ENCODE results near the gene NRK. TPM values are rescaled to one million over a fixed set of nuclear protein-coding genes. Genes with fewer than 3 reads are reported as not detected.
"Not testable (repeated sequence)": the region's sequence is repeated elsewhere in the genome, so short reads cannot be mapped to it uniquely, and the experiment has no call there.

The NRK gene
- total RNA-seq, 1 donor from 2014 or later, result not detected

DNA sequence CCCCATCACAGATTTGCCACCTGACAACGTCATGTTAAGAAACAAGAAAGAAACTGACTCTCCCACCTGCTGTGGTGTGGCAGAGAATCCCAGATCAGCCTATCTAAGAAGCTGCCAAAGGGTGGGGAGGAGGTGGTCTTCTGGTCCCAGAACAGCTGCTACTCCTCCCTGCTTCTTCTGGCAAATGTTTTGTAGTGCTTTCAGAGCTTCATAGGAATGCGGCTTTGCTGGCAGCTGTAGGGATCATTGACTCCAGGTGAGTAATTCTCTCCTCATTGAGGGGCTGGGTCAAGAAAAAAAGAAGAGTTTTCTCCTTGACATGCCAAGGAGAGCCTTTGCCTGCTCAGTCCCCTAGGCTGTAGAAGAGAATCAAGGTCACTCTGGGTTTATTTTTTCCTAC is 23.3 kb downstream of the NRK start:
- Mint-ChIP-seq H3K36me3 (ENCODE audit: low read depth) (no peaks in the 10 kb centered on the region), H3K4me3 (no peak overlapping the region), H3K9me3 (no peaks in the 10 kb centered on the region), H3K27me3 (ENCODE audit: insufficient read depth) (no peaks in the 10 kb centered on the region), H3K27ac (no peak overlapping the region), H3K4me1 (ENCODE audit: low read depth) (no peaks in the 10 kb centered on the region)
- intact Hi-C loops (cut with micrococcal nuclease), result no loop called here
- no peak for DNase-seq (ENCODE audit: low spot score)

DNA sequence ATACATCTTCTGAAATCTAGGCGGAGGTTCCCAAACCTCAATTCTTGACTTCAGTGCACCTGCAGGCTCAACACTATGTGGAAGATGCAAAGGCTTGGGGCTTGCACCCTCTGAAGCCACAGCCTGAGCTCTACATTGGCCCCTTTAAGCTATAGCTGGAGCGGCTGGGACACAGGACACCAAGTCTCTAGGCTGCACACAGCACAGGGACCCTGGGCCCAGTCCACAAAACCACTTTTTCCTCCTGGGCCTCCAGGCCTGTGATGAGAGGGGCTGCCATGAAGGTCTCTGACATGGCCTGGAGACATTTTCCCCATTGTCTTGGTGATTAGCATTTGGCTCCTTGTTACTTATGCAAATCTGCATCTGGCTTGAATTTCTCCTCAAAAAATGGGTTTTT is 27.8 kb downstream of the NRK start:
- H3K4me1 Mint-ChIP-seq (ENCODE audit: low read depth); intact Hi-C loops (cut with micrococcal nuclease); H3K9me3 Mint-ChIP-seq; DNase-seq (ENCODE audit: low spot score); H3K27ac Mint-ChIP-seq; H3K36me3 Mint-ChIP-seq (ENCODE audit: low read depth); H3K27me3 Mint-ChIP-seq (ENCODE audit: insufficient read depth); H3K4me3 Mint-ChIP-seq: not testable (repeated sequence)

DNA sequence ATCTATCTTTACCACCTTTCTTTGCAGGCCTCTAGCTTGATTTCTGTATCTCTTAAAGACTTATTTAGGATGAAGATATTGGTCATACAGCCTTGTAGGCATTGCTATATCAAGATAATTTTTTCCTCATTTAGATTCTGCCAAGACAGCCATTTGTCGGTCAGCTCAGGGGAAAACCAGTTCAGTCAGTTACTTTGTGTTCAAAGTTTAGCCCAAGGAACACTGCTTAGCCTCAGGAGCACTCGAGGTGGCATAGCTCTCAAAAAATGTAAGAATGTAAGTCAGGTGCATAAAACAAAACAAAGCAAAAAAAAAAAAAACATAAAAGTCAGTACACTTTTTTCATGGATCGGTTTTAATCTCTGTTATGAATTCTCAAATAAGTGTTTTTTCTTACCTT is 43.4 kb downstream of the NRK start:
- Mint-ChIP-seq H3K4me1 (ENCODE audit: low read depth) (no peaks in the 10 kb centered on the region), H3K4me3 (no peak overlapping the region), H3K27ac (no peak overlapping the region), H3K36me3 (ENCODE audit: low read depth) (no peaks in the 10 kb centered on the region), H3K27me3 (ENCODE audit: insufficient read depth) (no peaks in the 10 kb centered on the region), H3K9me3 (no peaks in the 10 kb centered on the region)
- intact Hi-C loops (cut with micrococcal nuclease), result no loop called here
- no peak for DNase-seq (ENCODE audit: low spot score)

DNA sequence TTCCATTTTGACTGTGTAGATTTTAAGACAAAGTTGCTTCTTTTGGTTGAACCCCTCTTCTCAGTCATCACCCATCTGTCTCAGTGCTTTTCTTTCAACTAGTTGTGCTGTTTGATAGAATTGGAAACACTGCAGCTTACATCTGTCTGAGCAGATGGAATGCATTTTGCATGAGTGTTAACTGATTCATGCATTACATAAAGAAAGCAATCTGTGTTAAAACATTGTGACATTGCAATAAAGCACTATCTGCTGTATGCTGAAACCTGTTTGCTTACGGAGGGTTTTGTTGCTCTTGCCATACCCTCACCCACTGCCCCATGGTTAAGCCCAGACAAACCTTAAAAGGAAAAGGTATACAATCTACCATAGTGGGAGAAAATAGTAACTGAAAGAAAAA is 47.4 kb downstream of the NRK start:
- no peak overlapping the region for H3K27ac Mint-ChIP-seq
- H3K4me1 Mint-ChIP-seq (ENCODE audit: low read depth), result no peaks in the 10 kb centered on the region
- H3K27me3 Mint-ChIP-seq (ENCODE audit: insufficient read depth), result no peaks in the 10 kb centered on the region
- DNase-seq (ENCODE audit: low spot score), result no peak
- intact Hi-C loops (cut with micrococcal nuclease), result no loop called here
- H3K36me3 Mint-ChIP-seq (ENCODE audit: low read depth), result no peaks in the 10 kb centered on the region
- H3K9me3 Mint-ChIP-seq, result no peaks in the 10 kb centered on the region
- no peak overlapping the region for H3K4me3 Mint-ChIP-seq

DNA sequence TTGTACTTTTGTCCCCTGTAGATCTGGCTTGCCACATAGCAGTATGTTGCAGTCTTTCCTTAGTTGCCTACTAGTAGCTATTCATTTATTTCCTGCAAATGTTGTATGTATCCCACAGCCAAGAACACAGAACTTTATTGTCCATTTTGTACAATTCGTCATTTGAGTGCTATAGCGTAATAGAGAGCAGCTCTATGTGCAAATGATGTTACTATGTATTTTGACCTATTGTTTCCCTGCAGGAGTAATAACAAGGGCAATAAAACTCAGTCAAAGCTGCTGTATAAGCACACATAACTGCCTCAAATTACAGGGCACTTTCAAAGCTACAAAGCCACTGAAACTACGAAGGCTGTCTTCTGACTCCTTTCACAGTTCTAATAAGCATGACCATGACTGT is 48.1 kb downstream of the NRK start:
- no peak overlapping the region for H3K4me3 Mint-ChIP-seq
- intact Hi-C loops (cut with micrococcal nuclease), result no loop called here
- no peaks in the 10 kb centered on the region for H3K27me3 Mint-ChIP-seq (ENCODE audit: insufficient read depth)

DNA sequence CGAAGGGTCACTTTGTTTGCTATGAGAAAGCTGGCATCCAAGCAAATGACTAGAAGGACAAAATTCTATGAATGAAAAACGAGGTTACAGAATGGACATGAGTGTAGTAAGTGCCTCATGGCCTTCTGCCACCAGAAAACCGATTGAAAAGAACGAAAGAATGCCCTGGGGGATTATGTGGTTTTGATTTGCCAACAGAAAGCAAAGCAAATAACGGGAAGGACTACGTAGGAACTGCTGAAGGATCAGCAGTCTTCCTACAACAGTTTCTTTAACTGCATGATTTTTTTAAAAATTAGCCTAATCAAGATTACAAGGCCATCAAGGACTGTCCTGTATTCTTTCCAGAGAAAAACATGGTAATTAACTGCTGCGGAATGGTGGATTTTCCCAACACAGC is 50.6 kb downstream of the NRK start:
- Mint-ChIP-seq H3K36me3 (ENCODE audit: low read depth) (no peaks in the 10 kb centered on the region), H3K27ac (no peak overlapping the region), H3K4me3 (no peak overlapping the region), H3K9me3 (no peaks in the 10 kb centered on the region), H3K27me3 (ENCODE audit: insufficient read depth) (no peaks in the 10 kb centered on the region), H3K4me1 (ENCODE audit: low read depth) (no peaks in the 10 kb centered on the region)
- no peak for DNase-seq (ENCODE audit: low spot score)
- intact Hi-C loops (cut with micrococcal nuclease), result no loop called here

More for the DNA sequence above, 48.1 kb downstream of the NRK start:
- Mint-ChIP-seq H3K36me3 (ENCODE audit: low read depth) (no peaks in the 10 kb centered on the region), H3K9me3 (no peaks in the 10 kb centered on the region), H3K27ac (no peak overlapping the region), H3K4me1 (ENCODE audit: low read depth) (no peaks in the 10 kb centered on the region)
- no peak for DNase-seq (ENCODE audit: low spot score)

DNA sequence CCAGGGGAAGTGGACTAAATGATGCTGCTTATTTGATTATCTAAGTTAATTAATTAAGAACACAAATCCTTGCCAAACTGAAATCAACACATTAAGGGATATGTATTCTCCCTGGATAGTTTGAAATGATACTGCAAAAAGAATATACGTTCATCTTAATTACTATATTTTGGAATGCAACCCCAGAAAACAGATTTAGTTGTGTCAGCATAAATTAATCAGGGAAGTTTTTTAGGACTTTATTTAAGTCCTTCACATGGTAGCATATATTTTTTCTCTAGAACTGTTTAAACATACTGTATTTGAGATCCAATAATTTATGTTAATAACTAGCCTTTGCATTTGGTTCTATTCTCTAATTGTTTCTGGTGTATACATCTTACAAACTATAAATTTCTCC is 52.5 kb downstream of the NRK start:
- Mint-ChIP-seq H3K4me3 (no peak overlapping the region), H3K27me3 (ENCODE audit: insufficient read depth) (no peaks in the 10 kb centered on the region), H3K4me1 (ENCODE audit: low read depth) (no peaks in the 10 kb centered on the region), H3K36me3 (ENCODE audit: low read depth) (no peaks in the 10 kb centered on the region), H3K27ac (no peak overlapping the region), H3K9me3 (no peaks in the 10 kb centered on the region)
- DNase-seq (ENCODE audit: low spot score), result no peak
- intact Hi-C loops (cut with micrococcal nuclease), result no loop called here

DNA sequence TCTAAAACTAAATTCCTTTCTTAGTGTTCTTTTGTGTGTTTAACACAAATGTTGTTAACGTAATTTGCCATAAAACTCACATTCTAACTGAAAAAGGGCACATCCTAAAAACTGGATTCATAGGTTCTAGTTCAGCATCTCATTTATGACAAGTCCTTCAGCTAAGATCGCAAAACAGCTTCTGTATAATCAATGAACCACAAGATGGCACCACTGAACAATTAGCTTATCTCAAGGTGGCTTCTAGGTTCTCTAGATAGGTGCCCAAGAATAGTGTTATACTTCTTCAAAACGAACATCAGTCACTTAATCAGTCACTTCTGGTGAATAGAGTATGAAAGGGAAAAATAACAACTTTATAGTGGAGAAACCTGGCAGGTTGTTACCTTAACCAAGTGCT is 54.3 kb downstream of the NRK start:
- H3K27me3 Mint-ChIP-seq (ENCODE audit: insufficient read depth), result no peaks in the 10 kb centered on the region
- DNase-seq (ENCODE audit: low spot score), result no peak
- no peaks in the 10 kb centered on the region for H3K4me1 Mint-ChIP-seq (ENCODE audit: low read depth)
- H3K9me3 Mint-ChIP-seq, result no peaks in the 10 kb centered on the region
- intact Hi-C loops (cut with micrococcal nuclease), result no loop called here
- no peaks in the 10 kb centered on the region for H3K36me3 Mint-ChIP-seq (ENCODE audit: low read depth)
- H3K4me3 Mint-ChIP-seq, result no peak overlapping the region
- H3K27ac Mint-ChIP-seq, result no peak overlapping the region

DNA sequence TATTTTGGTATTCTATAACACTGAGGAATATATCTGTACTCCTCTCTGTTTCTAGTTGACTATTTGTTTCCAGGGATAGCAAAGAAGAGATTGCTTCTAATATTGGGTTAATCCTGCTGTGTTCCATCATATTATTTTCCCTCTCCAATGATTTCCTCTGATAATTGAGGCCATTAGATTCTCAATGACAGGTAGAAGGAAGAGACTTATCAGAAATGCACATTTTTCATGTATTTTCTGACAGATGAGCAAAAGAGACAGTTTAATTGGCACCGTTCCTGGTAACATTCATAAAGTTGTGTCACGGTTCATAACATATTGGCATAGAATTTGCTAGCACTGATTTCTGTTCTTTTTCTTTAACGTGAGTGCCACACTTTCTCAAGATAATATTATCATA is 58.2 kb downstream of the NRK start:
- intact Hi-C loops (cut with micrococcal nuclease), result no loop called here
- no peak for DNase-seq (ENCODE audit: low spot score)
- Mint-ChIP-seq H3K9me3 (no peaks in the 10 kb centered on the region), H3K27me3 (ENCODE audit: insufficient read depth) (no peaks in the 10 kb centered on the region), H3K4me3 (no peak overlapping the region), H3K4me1 (ENCODE audit: low read depth) (no peaks in the 10 kb centered on the region), H3K36me3 (ENCODE audit: low read depth) (no peaks in the 10 kb centered on the region), H3K27ac (no peak overlapping the region)

DNA sequence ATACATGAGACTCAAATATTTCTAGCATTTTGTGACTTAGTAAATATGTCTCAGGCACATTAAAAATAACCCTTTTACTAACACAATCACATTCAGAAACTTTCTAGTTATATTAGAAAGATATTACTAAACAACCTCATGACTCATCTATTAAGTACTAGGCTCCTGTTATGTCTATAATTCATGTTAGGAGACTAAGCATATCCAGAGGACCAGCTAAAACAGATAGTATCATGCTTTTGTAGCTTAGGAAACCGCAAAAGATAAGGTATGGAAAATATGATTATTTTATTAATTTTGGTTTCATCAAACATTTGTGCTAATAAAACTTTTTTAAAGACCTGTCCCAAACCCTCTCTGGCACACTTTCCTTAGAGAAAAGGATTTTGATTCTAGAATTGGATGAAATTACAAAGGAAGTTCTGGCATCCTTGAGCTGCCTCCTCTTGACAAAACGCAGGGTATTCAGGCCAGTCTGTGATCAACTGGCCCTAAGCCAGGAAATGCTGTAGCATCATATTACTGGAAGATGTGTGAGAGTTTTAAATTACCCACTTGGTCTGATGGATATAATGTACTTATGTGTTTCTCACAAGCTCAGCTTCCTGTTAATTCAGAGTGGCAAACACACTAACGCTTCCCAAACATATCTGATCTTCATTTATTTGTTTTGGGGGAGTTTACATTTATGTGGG is 60.4 kb downstream of the NRK start:
- Mint-ChIP-seq H3K27me3 (ENCODE audit: insufficient read depth) (no peaks in the 10 kb centered on the region), H3K4me3 (no peak overlapping the region), H3K36me3 (ENCODE audit: low read depth) (no peaks in the 10 kb centered on the region), H3K4me1 (ENCODE audit: low read depth) (no peaks in the 10 kb centered on the region), H3K27ac (no peak overlapping the region), H3K9me3 (no peaks in the 10 kb centered on the region)
- intact Hi-C loops (cut with micrococcal nuclease), result no loop called here
- no peak for DNase-seq (ENCODE audit: low spot score)

DNA sequence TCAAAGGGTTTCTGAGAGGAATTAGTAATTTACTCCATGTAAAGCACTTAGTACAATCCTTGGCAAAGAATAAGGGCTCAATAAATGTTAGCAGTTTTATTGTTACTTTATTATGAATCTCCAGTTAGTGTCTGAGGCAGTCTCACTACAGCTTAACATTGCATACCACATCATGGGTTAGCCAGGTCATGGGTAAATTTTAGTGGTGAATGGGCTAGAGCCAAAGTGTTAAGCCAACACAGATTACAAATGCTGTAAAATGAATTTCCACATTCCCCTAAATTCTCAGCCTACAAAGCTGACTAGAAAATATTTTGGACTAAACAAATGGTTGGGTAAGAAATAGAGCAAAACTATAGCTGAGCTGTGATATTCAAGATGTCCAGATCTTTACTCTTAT is 72.4 kb downstream of the NRK start:
- Mint-ChIP-seq H3K9me3 (no peaks in the 10 kb centered on the region), H3K27me3 (ENCODE audit: insufficient read depth) (no peaks in the 10 kb centered on the region), H3K4me1 (ENCODE audit: low read depth) (no peaks in the 10 kb centered on the region), H3K36me3 (ENCODE audit: low read depth) (no peaks in the 10 kb centered on the region), H3K4me3 (no peak overlapping the region), H3K27ac (no peak overlapping the region)
- intact Hi-C loops (cut with micrococcal nuclease), result no loop called here
- no peak for DNase-seq (ENCODE audit: low spot score)

DNA sequence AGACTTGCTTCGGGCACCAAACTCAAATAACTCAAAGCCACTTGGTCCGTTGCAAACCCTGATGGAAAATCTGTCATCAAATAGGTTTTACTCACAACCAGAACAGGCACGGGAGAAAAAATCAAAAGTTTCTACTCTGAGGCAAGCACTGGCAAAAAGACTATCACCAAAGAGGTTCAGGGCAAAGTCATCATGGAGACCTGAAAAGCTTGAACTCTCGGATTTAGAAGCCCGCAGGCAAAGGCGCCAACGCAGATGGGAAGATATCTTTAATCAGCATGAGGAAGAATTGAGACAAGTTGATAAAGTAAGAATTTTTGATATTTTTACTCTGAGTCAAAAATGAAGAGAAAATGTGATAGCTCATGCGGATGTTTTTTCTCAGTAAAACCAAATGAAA is 87.2 kb downstream of the NRK start:
- intact Hi-C loops (cut with micrococcal nuclease), result no loop called here
- no peak overlapping the region for H3K4me3 Mint-ChIP-seq
- no peaks in the 10 kb centered on the region for H3K9me3 Mint-ChIP-seq
- H3K36me3 Mint-ChIP-seq (ENCODE audit: low read depth), result no peaks in the 10 kb centered on the region
- no peaks in the 10 kb centered on the region for H3K27me3 Mint-ChIP-seq (ENCODE audit: insufficient read depth)
- H3K27ac Mint-ChIP-seq, result no peak overlapping the region
- H3K4me1 Mint-ChIP-seq (ENCODE audit: low read depth), result no peaks in the 10 kb centered on the region
- DNase-seq (ENCODE audit: low spot score), result no peak

DNA sequence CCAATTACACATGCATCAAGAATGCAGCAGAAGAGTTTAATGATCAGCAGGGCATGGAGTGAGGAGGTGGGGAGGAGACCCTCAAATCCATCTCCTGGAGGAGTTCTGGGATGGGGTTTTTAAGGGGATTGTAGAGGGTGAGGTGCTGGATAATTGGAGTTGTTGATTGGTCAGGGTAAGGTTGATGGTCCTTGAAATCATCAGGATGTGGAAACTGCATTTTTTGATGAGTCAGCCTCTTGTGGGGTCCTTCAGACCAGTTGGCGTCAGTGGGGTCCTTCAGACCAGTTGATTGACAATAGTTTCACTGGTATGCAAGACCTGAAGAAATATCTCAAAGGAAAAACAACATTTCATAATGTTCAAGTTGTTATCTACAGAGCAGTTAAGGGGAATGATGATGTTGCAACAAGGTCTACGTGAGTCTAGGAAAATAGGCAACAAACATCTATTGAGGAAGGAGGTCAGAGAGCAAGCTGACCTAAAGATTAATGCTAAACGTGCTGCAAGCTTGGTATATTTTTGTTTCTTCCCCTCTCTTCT is 88.3 kb downstream of the NRK start:
- Mint-ChIP-seq H3K36me3 (ENCODE audit: low read depth) (no peaks in the 10 kb centered on the region), H3K4me3 (no peak overlapping the region), H3K27me3 (ENCODE audit: insufficient read depth) (no peaks in the 10 kb centered on the region), H3K4me1 (ENCODE audit: low read depth) (no peaks in the 10 kb centered on the region), H3K9me3 (no peaks in the 10 kb centered on the region), H3K27ac (no peak overlapping the region)
- intact Hi-C loops (cut with micrococcal nuclease), result no loop called here
- DNase-seq (ENCODE audit: low spot score), result no peak

DNA sequence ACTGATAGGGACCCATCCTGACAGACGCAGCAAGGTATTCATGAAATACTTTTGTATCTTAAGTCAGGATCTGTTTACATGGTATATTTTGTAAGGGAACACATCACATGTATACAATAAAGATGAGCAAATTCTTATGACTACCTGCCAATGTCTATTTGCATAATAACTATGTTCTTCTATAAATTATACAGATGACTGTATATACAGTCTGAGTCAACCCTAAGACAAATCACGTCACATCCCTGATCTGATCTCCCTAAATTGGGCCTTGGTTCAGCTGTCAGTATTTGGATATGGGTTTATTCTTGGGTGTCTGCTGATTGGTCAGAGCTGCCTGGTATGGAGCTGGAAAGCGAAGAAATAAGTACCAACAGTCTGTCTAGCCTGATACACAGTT is 122.9 kb downstream of the NRK start:
- no peak for DNase-seq (ENCODE audit: low spot score)
- Mint-ChIP-seq H3K27me3 (ENCODE audit: insufficient read depth) (no peaks in the 10 kb centered on the region), H3K4me3 (no peak overlapping the region), H3K4me1 (ENCODE audit: low read depth) (no peaks in the 10 kb centered on the region), H3K9me3 (no peaks in the 10 kb centered on the region), H3K27ac (no peak overlapping the region), H3K36me3 (ENCODE audit: low read depth) (no peaks in the 10 kb centered on the region)
- intact Hi-C loops (cut with micrococcal nuclease), result no loop called here
